HG02938 (cell line): ENCODE data around the gene OFD1.

ENCODE experiments used
- ATAC-seq: cut with Tn5 transposase; IDR thresholded peaks from one replicate; pipeline ENCODE4 v1.9.1; 2021; ENCODE audit warnings: mild to moderate bottlenecking, moderate library complexity; ENCODE audit not compliant: unreplicated experiment

OFD1 gene

GRCh38 chrX:13752646-13753045 is 18.1 kb downstream of the OFD1 start:
- peak; percentile 52 for ATAC-seq

- no peak for ATAC-seq
Observed at GRCh38 chrX:13754765-13755164, 20.2 kb downstream of the OFD1 start.

- ATAC-seq: no peak
Observed at GRCh38 chrX:13755254-13755653, 20.7 kb downstream of the OFD1 start.

- no peak for ATAC-seq
Observed at GRCh38 chrX:13756381-13756780, 21.8 kb downstream of the OFD1 start.

GRCh38 chrX:13759152-13759718 is 24.7 kb downstream of the OFD1 start:
- peak; percentile 62 for ATAC-seq

- ATAC-seq: no peak
Observed at GRCh38 chrX:13760426-13760825, 25.9 kb downstream of the OFD1 start.

GRCh38 chrX:13761606-13762414 is 27.3 kb downstream of the OFD1 start:
- ATAC-seq: peak; percentile 67

GRCh38 chrX:13763489-13763888 is 28.9 kb downstream of the OFD1 start:
- ATAC-seq: no peak

GRCh38 chrX:13764281-13764680 is 29.7 kb downstream of the OFD1 start:
- ATAC-seq: no peak

- ATAC-seq: no peak
Observed at GRCh38 chrX:13764765-13765164, 30.2 kb downstream of the OFD1 start.

- ATAC-seq: no peak
Observed at GRCh38 chrX:13768939-13769338, 34.4 kb downstream of the OFD1 start.

- no peak for ATAC-seq
Observed at GRCh38 chrX:13770013-13770535, 35.5 kb downstream of the OFD1 start.

- no peak for ATAC-seq
Observed at GRCh38 chrX:13774696-13775095, 40.1 kb downstream of the OFD1 start.

- ATAC-seq: no peak
Observed at GRCh38 chrX:13775837-13776236, 41.3 kb downstream of the OFD1 start.

- no peak for ATAC-seq
Observed at GRCh38 chrX:13776387-13776786, 41.8 kb downstream of the OFD1 start.

- no peak for ATAC-seq
Observed at GRCh38 chrX:13778916-13779315, 44.4 kb downstream of the OFD1 start.

- ATAC-seq: no peak
Observed at GRCh38 chrX:13780868-13781427, 46.4 kb downstream of the OFD1 start.

- no peak for ATAC-seq
Observed at GRCh38 chrX:13786048-13786447, 51.5 kb downstream of the OFD1 start.

GRCh38 chrX:13790206-13791131 is 55.9 kb downstream of the OFD1 start:
- ATAC-seq: no peak

- ATAC-seq: no peak
Observed at GRCh38 chrX:13791145-13791544, 56.6 kb downstream of the OFD1 start.

- no peak for ATAC-seq
Observed at GRCh38 chrX:13791559-13791958, 57.0 kb downstream of the OFD1 start.
